GM12892 (cell line): ENCODE data around the gene NOTUM.

Experiments
- POLR2A ChIP-seq: IDR thresholded peaks from 2 replicates; pipeline ENCODE4 v1.6.1; 2011; ENCODE audit warnings: low read depth, low read length, control low read depth
- POLR2AphosphoS5 ChIP-seq: IDR thresholded peaks from 2 replicates; pipeline ENCODE4 v1.6.1; 2011; ENCODE audit warnings: low read depth, low read length, control low read depth
- TAF1 ChIP-seq: IDR thresholded peaks from 2 replicates; pipeline ENCODE4 v1.6.1; 2011; ENCODE audit warnings: low read depth, mild to moderate bottlenecking, control low read depth, low read length, borderline replicate concordance

DNA sequence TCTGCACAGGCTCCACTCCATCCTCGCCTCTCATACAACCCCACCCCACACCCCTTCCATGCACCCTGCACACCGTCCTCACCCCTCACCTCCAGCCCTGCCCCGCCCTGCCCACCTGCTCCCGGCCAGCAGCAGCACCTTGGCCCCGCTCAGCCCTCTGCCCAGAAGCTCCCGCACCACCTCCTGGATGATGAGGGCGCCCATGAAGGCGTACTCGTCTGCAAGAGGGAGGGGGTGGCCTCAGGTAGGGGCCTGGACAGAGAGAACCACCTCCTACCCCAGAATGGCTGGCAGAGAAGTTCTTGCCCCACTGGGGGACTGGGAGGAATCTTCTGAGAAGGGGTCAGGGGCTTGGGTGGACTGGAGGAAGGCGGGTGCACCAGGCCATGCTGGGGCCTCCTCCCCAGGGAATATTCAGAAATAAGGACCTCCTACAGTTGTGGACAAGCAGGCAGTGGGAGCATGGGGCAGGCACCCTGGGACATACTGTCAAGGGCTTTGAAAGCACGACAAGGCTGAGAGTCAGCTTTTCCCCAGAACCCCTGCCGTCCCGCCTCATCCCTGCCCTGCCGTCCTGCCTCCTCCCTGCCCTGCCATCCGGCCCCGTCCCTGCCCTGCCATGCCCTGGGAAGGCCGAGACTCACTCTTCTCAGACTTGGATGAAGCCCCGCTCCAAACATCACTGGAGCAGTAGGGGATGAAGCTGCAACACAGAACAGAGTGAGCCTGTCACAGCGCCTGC lies 3.1 kb downstream of the NOTUM start:
- TF ChIP-seq POLR2A = no peak
- no peak for TF ChIP-seq TAF1
- no peak for TF ChIP-seq POLR2AphosphoS5
